Epithelial cell of proximal tubule (primary cell): ENCODE measurements around the gene ZFYVE28. TPM values are rescaled to one million over a fixed set of nuclear protein-coding genes. Genes with fewer than 3 reads are reported as not detected.

Source experiments
- DNase-seq: peaks from one replicate; pipeline ENCODE4 v3.0.0-alpha.2; 2011; ENCODE audit warnings: low read depth
- H3K4me3 ChIP-seq: 2 replicates; pipeline ENCODE4 v1.5.1; 2011; ENCODE audit warnings: low read depth, mild to moderate bottlenecking, low read length
- total RNA-seq: library from RNA; depleted of rRNA; stranded (reverse); fragments of >200 nt; gene quantifications from 2 replicates; pipeline ENCODE4 v1.2.3, GENCODE V29; 2015
- TF ChIP-seq, protein P1 (sequence below): conservative IDR thresholded peaks from 2 replicates; pipeline ENCODE4 v1.5.1; 2012; ENCODE audit warnings: low read depth, mild to moderate bottlenecking, low read length

ZFYVE28 gene
- total RNA-seq, 1 donor from 2014 or later, result 0.58 TPM

DNA sequence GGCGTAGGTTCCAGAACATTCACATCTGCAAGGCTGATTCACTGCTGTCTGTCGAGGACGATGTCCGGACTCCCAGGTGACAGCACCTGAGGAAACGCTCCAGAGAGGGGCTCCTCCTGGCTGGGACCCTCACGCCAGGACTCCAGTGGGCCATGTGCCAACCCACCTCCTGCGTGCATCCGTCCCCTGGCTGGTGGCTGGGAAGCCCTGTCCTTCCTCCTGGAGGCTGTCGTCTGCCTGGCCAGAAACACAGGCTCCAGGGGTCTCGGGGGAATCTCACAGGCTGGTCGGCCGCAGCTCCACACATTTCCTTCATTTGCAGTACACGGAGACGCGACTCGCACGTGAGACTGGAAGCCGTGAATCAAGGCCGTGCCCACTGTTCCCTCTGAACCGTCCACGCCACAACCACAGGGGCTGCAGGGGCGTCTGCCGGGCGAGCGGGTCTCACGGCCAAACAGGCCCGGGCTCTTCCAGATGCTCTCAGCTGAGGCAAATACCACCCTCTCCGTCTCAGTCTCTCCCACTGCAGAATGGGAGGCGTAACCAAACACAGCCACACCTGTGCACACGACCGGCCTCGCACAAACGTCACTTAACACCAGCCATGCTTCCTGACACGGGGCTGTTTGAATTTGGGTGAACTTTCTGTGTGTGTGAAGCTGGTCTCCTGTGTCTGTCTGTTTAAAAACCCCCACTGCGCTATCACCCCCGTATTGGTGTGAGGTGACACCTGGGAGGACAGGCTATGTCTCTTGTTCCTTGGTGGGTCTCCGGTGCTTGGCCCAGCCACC is 117.8 kb downstream of the ZFYVE28 start:
- H3K4me3 ChIP-seq, result no peak overlapping the region
- TF ChIP-seq, protein P1, sequence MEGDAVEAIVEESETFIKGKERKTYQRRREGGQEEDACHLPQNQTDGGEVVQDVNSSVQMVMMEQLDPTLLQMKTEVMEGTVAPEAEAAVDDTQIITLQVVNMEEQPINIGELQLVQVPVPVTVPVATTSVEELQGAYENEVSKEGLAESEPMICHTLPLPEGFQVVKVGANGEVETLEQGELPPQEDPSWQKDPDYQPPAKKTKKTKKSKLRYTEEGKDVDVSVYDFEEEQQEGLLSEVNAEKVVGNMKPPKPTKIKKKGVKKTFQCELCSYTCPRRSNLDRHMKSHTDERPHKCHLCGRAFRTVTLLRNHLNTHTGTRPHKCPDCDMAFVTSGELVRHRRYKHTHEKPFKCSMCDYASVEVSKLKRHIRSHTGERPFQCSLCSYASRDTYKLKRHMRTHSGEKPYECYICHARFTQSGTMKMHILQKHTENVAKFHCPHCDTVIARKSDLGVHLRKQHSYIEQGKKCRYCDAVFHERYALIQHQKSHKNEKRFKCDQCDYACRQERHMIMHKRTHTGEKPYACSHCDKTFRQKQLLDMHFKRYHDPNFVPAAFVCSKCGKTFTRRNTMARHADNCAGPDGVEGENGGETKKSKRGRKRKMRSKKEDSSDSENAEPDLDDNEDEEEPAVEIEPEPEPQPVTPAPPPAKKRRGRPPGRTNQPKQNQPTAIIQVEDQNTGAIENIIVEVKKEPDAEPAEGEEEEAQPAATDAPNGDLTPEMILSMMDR, result no peak
- DNase-seq, result no peak

DNA sequence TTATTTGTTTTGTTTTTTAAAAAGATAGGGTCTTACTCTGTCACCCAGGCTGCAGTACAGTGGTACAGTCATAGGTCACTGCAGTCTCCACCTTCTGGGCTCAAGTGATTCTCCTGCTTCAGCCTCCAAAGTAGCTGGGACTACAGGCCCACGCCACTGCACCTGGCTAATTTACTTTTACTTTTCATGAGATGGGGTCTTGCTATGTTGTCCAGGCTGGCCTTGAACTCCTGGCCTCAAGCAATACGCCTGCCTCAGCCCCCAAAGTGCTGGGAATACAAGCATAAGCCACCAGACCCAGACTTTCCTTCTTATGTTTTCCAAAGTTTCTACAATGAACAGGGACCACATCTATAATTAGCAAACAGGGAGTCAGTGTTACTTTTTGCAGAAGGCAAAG is 118.7 kb downstream of the ZFYVE28 start:
- DNase-seq, result no peak
- TF ChIP-seq, protein P1, result no peak
- no peak overlapping the region for H3K4me3 ChIP-seq

DNA sequence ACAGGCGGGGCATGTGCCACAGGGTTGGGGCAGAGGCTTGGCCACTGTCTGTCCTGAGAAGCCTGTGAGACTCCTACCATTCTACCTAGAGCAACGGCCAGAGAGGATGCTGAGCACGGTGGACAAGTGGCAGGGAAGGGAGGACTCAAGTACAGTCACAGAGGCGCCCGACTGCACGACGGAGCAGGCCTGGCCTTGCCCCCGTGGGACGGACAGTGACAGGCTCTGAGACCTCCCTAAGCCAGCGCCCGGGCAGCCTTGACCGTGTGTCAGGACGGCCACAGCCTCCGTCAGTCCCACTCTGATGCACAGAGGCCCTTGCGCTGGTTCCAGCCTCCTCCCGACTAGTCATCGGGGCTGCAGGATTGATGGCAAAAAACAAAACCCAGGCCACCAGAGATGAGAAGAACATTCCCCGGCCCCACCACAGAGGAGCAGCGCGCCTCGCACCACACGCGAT is 119.9 kb downstream of the ZFYVE28 start:
- H3K4me3 ChIP-seq, result no peak overlapping the region
- TF ChIP-seq, protein P1, result no peak
- no peak for DNase-seq

DNA sequence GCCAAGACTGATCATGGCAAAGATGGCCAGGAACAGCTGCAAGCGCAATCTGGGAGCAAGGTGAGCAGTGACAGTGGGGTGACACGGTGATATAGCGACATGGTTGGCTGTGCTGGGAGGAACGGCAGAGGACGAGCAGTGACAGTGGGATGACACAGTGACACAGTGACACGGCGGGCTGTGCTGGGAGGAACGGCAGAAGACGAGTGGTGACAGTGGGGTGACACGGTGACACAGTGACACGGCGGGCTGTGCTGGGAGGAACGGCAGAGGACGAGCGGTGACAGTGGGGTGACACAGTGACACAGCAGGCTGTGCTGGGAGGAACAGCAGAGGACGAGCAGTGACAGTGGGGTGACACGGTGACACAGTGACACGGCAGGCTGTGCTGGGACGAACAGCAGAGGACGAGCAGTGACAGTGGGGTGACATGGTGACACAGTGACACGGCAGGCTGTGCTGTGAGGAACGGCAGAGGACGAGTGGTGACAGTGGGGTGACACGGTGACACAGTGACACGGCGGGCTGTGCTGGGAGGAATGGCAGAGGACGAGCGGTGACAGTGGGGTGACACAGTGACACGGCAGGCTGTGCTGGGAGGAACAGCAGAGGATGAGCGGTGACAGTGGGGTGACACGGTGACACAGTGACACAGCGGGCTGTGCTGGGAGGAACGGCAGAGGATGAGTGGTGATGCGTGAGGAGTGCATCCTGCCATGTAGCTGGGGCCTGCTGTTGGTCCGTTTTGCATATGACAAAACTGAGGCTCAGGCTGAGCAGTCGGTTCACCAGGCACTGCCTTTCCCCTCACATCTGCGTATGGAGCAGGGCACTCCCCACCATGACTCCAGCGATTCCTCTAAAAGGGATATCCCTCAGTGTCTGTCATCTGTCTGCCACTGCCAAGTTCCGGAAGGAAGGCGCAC is 120.6 kb downstream of the ZFYVE28 start:
- no peak for DNase-seq
- TF ChIP-seq, protein P1, result no peak
- no peak overlapping the region for H3K4me3 ChIP-seq

DNA sequence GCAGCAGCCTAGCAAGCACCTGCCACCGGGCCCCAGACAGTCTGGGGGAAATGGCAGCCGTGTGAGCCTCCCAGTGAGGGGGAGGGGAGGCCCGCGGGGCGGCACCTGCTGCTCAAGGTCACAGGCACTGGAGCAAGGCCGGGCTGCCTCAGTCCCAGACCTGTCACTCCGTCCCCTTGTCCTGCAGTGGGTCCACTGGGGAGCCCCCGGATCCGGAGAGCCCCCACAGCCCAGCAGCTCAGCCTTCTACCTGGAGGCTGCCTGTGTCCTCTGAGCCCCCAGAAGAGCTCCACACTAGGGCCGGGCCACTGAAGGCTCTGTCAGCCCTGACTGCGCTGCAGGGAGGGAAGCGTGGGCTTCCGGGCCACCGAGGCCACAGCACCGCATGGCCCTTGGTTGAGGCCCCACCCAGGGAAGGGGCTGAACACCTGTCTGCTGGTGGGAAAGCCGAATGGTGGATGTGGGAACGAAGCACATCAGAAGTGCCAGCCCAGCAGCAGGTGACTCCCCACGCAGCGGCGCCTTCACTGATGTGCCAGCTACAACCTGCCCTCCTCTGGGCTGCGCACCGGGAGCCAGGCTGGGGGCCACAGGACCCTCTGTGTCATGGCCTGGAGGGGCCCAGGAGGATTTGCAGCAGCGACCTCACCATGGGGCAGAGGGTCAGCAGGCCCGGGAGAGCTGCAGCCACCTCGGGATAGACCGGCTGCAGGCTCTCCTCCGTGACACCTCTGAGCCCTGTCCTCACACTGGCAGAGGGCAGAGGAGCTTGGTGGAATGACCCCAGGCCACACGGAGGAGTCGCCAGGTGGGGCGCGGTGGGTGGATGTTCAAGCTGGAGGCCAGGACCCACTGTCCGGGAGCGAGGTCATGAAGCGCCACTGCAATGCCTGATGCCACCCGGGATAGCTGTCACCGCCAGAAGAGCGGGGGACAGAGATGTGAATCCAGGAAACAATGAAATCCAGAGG is 121.5 kb downstream of the ZFYVE28 start:
- TF ChIP-seq, protein P1, result no peak
- DNase-seq, result no peak
- no peak overlapping the region for H3K4me3 ChIP-seq

DNA sequence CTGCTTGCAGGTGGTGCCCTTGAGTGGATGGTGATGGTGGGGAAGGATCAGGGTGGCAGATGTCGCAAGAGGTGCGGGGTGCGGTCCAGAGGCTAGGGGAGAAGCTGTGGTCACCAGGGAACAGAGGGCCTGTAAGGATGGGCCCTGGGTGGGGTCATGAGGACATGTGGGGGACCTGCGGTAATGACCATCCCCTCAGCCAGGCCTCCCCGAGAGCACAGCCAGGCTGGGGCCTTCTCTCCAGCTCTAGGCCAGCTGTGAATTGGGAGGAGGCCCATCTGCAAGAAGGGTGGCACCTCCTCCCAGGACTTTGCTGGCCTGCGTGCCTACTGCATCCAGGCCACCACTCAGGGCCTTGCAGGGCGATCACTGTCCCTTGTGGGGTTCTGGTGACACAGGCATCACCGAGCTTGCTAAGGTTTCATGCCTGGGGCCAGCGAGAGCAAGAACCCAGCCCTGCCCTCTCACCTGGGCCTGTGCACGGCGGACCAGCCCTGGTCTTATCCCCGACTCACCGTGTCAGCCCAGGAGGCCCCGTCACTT is 122.5 kb downstream of the ZFYVE28 start:
- TF ChIP-seq, protein P1, result no peak
- no peak for DNase-seq

More for the DNA sequence above, 122.5 kb downstream of the ZFYVE28 start:
- no peak overlapping the region for H3K4me3 ChIP-seq
